Measurements from ENCODE around the gene EPB41L5.
A peak's percentile ranks its signal among the peaks of the same experiment; 100 is the strongest.

DNA sequence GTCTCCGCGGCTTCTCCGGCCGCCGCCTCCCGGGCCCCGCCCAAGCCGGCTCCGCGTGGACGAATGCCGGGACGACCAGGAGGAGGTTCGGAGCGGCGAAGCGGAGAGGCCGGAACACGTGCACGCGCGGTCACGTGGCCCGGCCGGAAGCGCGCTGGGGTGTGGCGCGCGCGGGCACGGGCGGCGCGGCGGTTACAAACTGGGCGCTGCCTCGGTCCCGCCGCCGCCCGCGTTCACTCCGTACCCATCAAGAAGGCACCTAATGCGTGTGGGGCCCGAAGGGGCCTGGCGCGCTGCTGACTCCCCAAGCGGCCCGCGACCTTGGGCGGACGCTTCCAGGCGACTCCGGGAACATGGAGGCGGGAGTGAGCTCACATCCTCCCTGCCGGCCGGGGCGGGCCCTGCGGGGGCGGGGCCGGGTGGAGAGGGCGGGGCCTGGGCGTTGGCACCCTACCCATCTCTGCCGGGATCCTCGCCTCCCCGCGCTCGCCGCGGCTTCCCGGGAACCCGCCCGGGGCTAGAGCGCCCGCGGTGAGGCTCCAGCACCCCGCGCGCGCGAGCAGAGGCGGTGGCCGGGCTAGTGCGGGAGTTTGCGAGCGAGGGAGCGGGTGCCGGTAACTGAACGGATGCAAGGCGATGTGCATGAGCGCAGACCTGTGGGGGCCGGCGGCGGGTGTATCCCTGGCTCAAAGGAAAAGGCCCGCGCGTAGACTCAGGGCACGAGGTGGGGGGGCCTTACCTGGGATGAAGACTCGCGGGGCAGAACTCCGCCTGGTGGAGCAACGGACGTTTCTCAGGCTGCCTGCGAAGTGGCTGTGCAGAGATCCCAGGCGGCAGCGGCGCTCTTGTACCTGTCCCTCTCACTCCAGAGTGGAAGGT is 210.4 kb downstream of the EPB41L5 start, which contains the start of gene TMEM185B:
- TF ChIP-seq POLR2A (IDR thresholded peaks at IDR 0.05) (peak; percentile 53 to 54), EP300 (IDR thresholded peaks at IDR 0.05) (peak in 1 of 2 donors; percentile 71)
- TF ChIP-seq, protein P1, sequence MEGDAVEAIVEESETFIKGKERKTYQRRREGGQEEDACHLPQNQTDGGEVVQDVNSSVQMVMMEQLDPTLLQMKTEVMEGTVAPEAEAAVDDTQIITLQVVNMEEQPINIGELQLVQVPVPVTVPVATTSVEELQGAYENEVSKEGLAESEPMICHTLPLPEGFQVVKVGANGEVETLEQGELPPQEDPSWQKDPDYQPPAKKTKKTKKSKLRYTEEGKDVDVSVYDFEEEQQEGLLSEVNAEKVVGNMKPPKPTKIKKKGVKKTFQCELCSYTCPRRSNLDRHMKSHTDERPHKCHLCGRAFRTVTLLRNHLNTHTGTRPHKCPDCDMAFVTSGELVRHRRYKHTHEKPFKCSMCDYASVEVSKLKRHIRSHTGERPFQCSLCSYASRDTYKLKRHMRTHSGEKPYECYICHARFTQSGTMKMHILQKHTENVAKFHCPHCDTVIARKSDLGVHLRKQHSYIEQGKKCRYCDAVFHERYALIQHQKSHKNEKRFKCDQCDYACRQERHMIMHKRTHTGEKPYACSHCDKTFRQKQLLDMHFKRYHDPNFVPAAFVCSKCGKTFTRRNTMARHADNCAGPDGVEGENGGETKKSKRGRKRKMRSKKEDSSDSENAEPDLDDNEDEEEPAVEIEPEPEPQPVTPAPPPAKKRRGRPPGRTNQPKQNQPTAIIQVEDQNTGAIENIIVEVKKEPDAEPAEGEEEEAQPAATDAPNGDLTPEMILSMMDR (IDR thresholded peaks at IDR 0.05) = peak in 2 of 5 experiments; percentile 45 to 63
